Measurements from ENCODE around the gene SEMA3G.
A peak's percentile ranks its signal among the peaks of the same experiment; 100 is the strongest.

DNA sequence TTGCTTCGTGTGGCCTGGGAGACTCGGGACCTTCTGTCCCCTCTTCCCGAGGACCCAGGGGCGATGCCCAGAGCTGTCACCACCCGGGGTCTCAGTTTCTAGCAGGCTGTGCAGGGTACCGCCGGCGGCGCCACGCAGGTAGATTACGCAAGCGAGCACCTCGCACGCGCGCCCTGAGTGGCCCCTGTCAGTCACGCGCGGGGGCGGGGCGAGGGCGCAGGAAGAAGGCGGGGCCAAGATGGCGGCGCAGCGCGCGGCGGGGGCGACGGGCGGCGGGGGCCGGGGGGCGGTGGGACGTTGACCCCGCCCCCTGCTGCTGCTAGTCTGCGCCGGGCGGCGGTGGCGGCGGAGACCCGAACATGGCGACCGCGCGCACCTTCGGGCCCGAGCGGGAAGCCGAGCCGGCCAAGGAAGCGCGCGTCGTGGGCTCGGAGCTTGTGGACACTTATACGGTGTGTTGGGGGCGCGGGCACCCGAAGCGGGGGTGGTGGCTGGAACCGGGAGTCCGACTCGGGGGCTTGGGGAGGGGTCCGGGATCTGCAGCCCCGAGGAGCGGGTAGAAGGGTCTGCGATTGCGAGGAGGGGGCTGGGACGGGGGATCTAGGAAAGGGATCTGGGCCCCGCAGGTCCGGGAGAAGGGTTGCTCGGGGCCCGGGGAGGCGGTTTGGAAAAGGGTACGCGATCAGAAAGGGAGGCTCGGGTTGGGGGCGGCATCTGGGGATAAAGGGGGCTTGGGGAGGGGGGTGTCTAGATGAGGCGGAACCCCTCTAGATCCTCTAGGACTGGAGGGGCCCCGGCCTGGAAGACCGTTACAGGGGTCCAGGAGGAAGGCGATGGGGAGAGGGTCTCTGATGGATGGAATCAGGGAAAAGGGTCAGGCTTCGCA, 10.6 kb upstream of the SEMA3G start, which contains the start of gene NISCH:
- peak; percentile 53 for TF ChIP-seq POLR2A (IDR thresholded peaks at IDR 0.05)
- TF ChIP-seq, protein P1, sequence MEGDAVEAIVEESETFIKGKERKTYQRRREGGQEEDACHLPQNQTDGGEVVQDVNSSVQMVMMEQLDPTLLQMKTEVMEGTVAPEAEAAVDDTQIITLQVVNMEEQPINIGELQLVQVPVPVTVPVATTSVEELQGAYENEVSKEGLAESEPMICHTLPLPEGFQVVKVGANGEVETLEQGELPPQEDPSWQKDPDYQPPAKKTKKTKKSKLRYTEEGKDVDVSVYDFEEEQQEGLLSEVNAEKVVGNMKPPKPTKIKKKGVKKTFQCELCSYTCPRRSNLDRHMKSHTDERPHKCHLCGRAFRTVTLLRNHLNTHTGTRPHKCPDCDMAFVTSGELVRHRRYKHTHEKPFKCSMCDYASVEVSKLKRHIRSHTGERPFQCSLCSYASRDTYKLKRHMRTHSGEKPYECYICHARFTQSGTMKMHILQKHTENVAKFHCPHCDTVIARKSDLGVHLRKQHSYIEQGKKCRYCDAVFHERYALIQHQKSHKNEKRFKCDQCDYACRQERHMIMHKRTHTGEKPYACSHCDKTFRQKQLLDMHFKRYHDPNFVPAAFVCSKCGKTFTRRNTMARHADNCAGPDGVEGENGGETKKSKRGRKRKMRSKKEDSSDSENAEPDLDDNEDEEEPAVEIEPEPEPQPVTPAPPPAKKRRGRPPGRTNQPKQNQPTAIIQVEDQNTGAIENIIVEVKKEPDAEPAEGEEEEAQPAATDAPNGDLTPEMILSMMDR (IDR thresholded peaks at IDR 0.05): no peak

Data from right lobe of liver (tissue), 4 donors.